ENCODE results near the gene PDZD4. TPM values are rescaled to one million over a fixed set of nuclear protein-coding genes. Genes with fewer than 3 reads are reported as not detected.

Gene PDZD4
- total and polyA plus RNA-seq, 10 of the 15 experiments (the other 5 are each of a cell fraction or from before 2014, with no cell fraction given), result 0.01 to 0.15 (median 0.04) TPM; not detected in 6

GRCh38 chrX:153778181-153778580 is 52.2 kb downstream of the PDZD4 start:
- ATAC-seq (no peak), FAIRE-seq (no peak), DNase-seq (ENCODE audit: low read depth, low spot score) (no peak)
- BruUV-seq (replicated peaks), result no TSS peak
- 70% methylated on average over 17 of the region's 17 CpGs for WGBS (ENCODE audit: insufficient coverage, insufficient replicate concordance, low lambda C conversion rate, missing lambda C conversion rate)
- SMC1A ChIA-PET (ENCODE audit: uncharacterized antibody, unreplicated experiment), result no interaction called here
- Histone ChIP-seq H3K27ac (ENCODE audit: control insufficient read depth, insufficient read depth) (no peak overlapping the region), H4K20me1 (ENCODE audit: control insufficient read depth, insufficient read depth) (no peaks in the 10 kb centered on the region), H3K4me1 (ENCODE audit: control insufficient read depth, insufficient read depth, low read length) (no peaks in the 10 kb centered on the region), H3K9ac (ENCODE audit: control insufficient read depth, insufficient read depth, low read length) (no peak overlapping the region), H3K4me3 (no peak overlapping the region), H3K9me3 (replicated peaks; ENCODE audit: control insufficient read depth, insufficient read depth, low read length) (no peaks in the 10 kb centered on the region; the same call in 2 of the 3 replicates), H3K27me3 (replicated peaks in 1 of 2; ENCODE audit: control insufficient read depth in 2 of 2, insufficient read depth in 2 of 2, low read length in 1 of 2) (no peaks in the 10 kb centered on the region), H3K4me2 (ENCODE audit: control insufficient read depth, insufficient read depth) (no peak overlapping the region), H3K79me2 (ENCODE audit: control insufficient read depth, insufficient read depth, low read length) (no peaks in the 10 kb centered on the region), H3K36me3 (ENCODE audit: control insufficient read depth in 2 of 2, insufficient read depth in 2 of 2, low read length in 1 of 2) (no peaks in the 10 kb centered on the region), H2AFZ (ENCODE audit: control insufficient read depth, low read depth, low read length) (no peak overlapping the region)
- RAD21 ChIA-PET (ENCODE audit: unreplicated experiment), result no interaction called here
- POLR2A ChIA-PET, result no interaction called here
- CTCF ChIA-PET, result interaction anchor here (2.5 kb wide), 1 partner anchor 169 kb away, joined by 7 read pairs; no protein-coding TSS in a partner anchor
- intact Hi-C loops (cut with micrococcal nuclease; ENCODE audit: unreplicated experiment), result no loop called here
- in situ Hi-C loops (cut with MboI), result no loop called here
- TF ChIP-seq SREBF2 (IDR thresholded peaks at IDR 0.05; ENCODE audit: low read length), result no peak
- no peak for TF ChIP-seq SUZ12 (IDR thresholded peaks at IDR 0.05; ENCODE audit: unreplicated experiment)
- TF ChIP-seq NR2F1 (conservative IDR thresholded peaks at IDR 0.05), result no peak
- no peak for TF ChIP-seq ZNF274 (IDR thresholded peaks at IDR 0.05; ENCODE audit: insufficient read depth, insufficient read length)
- TF ChIP-seq JUND (IDR thresholded peaks at IDR 0.05; ENCODE audit: low read depth, low read length), result no peak
- TF ChIP-seq SMARCA5 (IDR thresholded peaks at IDR 0.05), result no peak
- no peak for TF ChIP-seq FOXK2 (IDR thresholded peaks at IDR 0.05)
- no peak for TF ChIP-seq ZBTB4 (CRISPR knock-in tag; IDR thresholded peaks at IDR 0.05)
- no peak for TF ChIP-seq TARDBP (IDR thresholded peaks at IDR 0.05; ENCODE audit: borderline replicate concordance)
- TF ChIP-seq CBFB (IDR thresholded peaks at IDR 0.05; ENCODE audit: low read depth), result no peak
- TF ChIP-seq ELK1 (IDR thresholded peaks at IDR 0.05; ENCODE audit: low read depth, low read length), result no peak
- TF ChIP-seq MYC (IDR thresholded peaks at IDR 0.05; ENCODE audit: insufficient read depth, insufficient read length, insufficient replicate concordance, low read length, severe bottlenecking), result no peak
- no peak for TF ChIP-seq CHD2 (IDR thresholded peaks at IDR 0.05; ENCODE audit: borderline replicate concordance, low read depth, low read length)

Measured in GM12878 (cell line).